HG02759 (cell line): ENCODE measurements around the gene JAKMIP1.
"Not testable (repeated sequence)": the region's sequence is repeated elsewhere in the genome, so short reads cannot be mapped to it uniquely, and the experiment has no call there.

ENCODE experiments used
- ATAC-seq: cut with Tn5 transposase; IDR thresholded peaks from one replicate; pipeline ENCODE4 v1.9.1; 2021; ENCODE audit warnings: mild to moderate bottlenecking, moderate library complexity; ENCODE audit not compliant: unreplicated experiment

Gene JAKMIP1

GRCh38 chr4:5999356-5999755, 201.0 kb downstream of the JAKMIP1 start:
- no peak for ATAC-seq

- peak; percentile 81 for ATAC-seq
These were observed 201.9 kb downstream of the JAKMIP1 start for GRCh38 chr4:5998333-5998936.

DNA sequence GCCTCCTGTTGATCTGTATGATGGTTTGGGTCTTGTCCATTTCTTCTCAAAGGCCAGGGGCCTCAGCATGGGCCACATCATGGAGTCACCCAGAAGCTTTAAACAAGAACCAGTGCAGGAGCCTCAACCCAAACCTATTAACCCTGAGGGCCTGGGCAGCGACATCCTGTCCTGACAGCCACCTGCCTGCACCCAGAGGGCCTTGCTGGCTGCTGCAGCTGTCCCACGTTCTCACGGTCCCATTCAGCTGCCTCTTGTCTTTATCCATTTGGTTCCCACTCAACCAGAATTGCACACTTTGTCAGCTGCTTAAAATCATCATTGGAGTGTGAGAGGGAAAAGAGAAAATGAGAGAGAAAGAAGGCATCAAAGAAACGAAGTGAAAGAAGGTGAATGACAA, 203.7 kb downstream of the JAKMIP1 start:
- ATAC-seq: no peak

DNA sequence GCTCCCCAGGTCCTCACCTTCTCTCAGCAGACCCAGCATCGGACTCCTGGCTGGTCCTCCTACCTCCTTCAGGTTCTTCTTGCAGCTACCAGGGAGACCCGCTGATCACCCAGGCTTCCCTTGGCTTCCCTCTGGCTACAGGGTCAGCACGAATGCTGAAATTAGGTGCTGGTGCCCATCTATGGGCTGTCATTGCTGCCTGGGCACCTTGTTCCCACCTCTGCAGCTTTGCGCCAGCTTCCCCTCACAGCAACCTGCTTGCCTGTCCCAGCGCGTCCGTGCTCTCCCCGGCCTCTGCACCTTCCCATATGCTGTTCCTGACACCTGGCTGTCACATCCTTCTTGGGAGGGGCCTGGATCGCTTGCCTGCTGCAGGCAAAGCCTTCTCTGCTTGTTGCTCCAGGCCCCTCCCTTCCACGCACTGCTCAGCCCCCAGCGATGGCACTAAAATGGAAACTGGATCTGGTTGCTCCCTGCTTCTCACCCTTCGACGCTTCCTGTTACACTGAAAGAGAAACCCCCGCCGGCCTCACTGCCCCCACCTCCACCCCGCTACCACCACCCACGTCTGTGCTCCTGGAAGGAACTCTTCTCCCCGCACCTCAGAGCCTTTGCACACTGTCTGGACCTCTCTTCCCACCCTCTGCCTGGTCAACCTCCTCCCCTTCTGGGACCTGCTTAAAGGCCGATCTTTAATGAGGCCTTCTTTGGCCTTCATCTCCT, 204.3 kb downstream of the JAKMIP1 start:
- ATAC-seq: no peak

DNA sequence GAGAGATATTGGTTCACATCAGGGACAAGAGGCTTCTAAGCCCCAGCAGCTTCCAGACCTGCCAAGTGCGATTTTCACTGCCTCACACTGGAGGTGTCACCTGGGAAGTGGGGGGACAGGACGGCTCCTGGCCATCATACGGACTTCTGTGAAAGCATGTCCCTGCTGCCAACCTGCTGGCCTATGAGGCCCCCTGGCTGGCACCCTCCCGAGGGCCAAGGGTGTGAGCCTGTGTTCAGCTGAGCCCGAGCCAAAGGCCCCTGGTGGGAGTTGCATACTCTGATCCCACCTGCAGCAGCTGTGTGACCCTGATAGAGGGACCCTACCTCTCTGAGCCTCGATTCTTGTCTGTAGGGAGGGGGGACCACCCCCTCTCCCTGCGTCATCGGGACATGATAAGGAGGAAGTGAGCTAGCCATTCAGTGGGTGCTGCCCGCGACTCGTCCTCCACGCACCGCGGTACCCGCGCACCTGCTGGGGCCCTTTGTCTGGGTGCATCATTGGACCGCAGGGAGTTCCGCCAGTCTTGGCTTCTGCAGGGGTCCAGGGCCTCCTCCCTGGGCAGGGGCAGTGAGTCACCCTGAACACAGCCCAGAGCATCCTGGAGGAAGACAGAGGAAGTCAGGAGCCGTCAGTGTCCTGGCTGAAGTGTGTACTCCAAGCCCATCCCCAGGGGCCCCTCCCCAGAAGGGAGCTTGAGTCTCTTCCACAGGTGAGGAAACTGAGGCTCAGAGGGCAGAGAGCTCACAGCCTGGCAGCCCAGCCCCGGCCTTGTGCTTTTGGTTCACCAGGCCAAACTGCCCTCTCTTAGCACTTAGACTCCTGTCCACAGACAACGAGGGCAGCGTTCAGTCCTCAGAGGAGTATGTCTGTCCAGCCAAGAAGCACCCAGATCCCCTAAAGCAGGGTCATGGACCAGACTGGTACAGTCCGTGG, 206.2 kb downstream of the JAKMIP1 start:
- no peak for ATAC-seq

GRCh38 chr4:5993346-5993745, 207.0 kb downstream of the JAKMIP1 start:
- ATAC-seq: not testable (repeated sequence)

GRCh38 chr4:5992828-5993321, 207.5 kb downstream of the JAKMIP1 start:
- no peak for ATAC-seq

DNA sequence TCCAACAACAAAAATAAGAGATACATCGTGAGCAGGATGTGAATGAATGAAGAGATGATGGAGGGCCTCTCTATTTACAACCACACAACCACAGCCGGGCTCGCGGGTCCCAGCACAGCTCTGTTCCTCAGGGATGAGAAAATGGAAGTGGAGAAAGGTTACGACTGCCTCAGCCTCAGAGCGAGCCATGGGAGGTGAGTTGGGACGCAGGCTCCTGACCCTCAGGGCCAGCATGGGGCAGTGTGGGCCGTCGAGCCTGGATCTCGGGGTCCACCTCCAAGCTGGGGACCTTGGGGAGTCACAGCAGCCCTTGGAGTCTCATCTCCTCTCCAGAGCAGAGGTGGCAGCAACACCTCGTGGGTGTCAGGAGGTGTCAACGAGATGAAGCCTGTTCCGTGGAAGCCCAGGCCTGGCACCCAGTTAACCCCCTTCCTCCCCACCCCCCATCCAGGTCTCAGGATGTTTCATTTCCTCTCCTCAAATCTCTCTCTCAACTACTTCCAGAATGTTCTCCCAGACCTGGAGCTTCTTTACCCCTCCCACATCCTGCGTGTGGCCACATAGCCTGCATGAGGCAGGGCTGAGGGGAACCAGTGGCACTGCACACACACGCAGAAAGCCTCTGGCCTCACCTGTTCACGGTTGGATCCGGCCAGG, 208.1 kb downstream of the JAKMIP1 start:
- no peak for ATAC-seq

GRCh38 chr4:5991405-5991804, 208.9 kb downstream of the JAKMIP1 start:
- no peak for ATAC-seq

DNA sequence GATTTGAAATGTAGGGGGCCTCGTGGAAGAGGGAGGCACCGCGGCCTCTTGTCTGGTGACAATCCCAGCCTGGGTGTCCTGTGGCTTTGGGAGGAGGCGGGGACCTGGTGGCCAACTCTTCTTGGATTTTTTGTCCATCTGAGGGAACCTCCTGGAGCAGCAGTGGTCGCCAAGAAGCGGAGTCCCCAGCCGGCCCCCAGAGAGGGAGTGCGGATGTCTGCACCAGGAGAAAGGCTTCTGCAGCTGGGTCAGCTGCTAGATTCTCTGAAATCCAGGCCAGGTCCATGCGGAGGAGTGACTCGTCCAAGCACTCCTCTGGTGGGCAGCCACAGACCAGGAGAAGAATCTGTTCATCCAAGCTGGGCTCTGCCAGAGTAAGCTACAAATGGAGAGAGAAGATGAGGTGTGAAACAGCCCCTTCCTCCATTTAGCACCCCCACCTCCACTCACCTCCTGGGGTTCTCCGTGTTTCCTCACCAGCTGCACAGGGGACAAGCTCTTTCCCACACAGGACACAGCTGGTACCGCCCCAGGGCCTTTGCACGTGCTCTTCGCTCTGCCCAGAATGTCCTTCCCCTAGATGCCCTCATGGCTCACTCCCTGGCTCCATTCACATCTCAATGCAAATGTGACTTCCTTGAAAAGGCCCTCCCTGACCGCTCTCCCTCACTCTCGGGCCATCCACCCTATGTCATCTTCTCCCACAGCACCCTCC, 209.7 kb downstream of the JAKMIP1 start:
- no peak for ATAC-seq

GRCh38 chr4:5989236-5990225, 210.8 kb downstream of the JAKMIP1 start:
- ATAC-seq: no peak

GRCh38 chr4:5988086-5988845, 212.1 kb downstream of the JAKMIP1 start:
- no peak for ATAC-seq

- ATAC-seq: no peak
These were observed 215.5 kb downstream of the JAKMIP1 start for GRCh38 chr4:5984843-5985242.

- no peak for ATAC-seq
These were observed 218.0 kb downstream of the JAKMIP1 start for GRCh38 chr4:5982156-5982973.

DNA sequence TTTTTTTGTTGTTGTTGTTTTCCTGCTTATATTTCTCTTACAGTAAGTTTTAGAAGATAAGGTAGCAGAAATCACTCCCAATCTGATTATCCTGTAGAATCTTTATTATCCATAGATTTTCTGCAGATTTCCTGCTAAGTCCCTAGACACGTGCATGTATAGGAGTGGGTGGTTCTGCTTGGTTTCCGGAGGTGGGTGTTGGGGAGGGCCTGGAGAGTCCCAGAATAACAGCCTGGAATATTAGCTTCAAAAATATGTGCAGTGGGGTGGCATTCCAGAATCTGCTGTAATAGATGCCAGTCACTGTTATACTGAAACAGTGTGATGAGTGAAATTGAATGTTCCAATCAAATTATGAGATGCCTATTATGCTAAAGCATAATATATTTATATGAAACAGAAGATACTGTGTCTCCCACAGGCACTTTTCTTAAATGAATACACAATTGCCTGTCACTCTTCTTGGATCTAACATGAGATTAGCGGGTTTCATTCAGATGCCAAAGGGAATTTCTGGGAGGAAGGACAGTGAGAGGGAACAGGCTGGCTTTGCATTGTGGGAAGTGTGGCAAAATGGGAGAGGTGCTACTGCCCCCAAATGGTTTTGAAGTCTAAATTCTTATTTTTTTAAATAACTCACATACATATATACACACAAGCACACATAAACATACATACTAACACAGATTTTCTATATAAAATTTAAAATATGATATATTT, 219.8 kb downstream of the JAKMIP1 start:
- ATAC-seq: no peak

DNA sequence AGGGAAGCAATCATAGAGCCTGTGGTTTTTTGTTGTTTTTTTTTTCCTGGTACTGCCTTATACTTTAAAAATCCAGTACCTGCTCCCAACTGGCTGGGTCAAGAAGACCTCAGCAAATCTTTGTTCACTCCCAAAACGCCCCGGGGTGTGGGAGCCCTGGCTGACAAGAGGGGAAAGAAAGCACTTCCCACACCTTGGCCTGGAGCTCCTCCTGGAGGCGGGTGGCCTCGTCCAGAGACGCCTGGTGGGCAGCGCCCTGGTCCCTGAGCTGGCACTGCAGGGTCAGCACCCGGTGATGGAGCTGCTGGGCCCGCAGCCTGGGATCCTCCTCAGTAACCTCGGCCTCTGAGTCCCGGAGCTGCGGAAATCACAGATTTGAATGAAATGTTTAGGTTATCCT, 220.4 kb downstream of the JAKMIP1 start:
- no peak for ATAC-seq

DNA sequence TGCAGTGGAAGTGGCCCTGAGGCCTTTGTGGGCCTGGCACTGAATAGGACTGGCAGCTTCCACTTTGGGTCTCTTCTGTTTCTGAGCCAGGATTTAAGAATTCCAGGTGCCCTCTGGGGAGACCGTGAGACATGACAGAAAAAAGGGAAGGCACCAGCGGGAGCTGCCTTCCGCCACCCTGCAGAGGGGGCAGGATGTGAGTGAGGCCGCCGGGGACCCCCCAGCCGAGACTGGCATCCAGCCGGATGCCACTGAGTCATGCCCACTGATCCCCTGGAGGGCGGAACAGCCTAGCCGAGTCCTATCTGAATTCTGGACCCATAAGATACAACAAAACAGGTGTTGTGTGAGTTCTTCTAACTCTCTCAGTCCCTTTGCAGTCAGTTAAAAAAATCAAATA, 223.4 kb downstream of the JAKMIP1 start:
- no peak for ATAC-seq
